ENCODE results near the gene ANLN.

DNA sequence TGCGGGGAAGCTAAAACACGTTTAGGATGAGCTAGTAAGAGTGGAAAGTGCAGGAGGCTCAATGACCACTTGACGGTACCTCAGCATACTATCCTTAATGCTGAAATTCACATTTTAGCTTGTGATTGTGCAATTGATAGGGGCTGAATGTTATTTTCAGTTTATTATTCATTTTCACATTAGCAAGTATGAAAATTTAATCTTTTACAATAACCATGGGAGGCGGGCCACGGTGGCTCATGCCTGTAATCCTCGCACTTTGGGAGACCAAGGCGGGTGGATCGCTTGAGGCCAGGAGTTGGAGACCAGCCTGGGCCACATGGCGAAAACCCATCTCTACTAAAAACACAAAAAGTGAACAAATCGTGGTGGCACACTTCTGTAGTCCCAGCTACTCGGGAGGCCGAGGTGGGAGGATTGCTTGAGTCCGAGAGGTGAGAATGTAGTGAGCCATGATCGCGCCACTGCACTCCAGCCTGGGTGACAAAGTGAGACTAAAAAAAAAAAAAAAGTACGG lies 22.0 kb upstream of the ANLN start:
- TF ChIP-seq, protein P1, sequence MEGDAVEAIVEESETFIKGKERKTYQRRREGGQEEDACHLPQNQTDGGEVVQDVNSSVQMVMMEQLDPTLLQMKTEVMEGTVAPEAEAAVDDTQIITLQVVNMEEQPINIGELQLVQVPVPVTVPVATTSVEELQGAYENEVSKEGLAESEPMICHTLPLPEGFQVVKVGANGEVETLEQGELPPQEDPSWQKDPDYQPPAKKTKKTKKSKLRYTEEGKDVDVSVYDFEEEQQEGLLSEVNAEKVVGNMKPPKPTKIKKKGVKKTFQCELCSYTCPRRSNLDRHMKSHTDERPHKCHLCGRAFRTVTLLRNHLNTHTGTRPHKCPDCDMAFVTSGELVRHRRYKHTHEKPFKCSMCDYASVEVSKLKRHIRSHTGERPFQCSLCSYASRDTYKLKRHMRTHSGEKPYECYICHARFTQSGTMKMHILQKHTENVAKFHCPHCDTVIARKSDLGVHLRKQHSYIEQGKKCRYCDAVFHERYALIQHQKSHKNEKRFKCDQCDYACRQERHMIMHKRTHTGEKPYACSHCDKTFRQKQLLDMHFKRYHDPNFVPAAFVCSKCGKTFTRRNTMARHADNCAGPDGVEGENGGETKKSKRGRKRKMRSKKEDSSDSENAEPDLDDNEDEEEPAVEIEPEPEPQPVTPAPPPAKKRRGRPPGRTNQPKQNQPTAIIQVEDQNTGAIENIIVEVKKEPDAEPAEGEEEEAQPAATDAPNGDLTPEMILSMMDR (IDR thresholded peaks at IDR 0.05), result no peak
- TF ChIP-seq POLR2A (IDR thresholded peaks at IDR 0.05), result no peak

All from body of pancreas (tissue), 4 donors.